ENCODE data around the gene NPM1.

GRCh38 chr5:171453988-171454387, 66.3 kb downstream of the NPM1 start:
- no peak for TF ChIP-seq EP300 (IDR thresholded peaks at IDR 0.05)
- TF ChIP-seq, protein P1, sequence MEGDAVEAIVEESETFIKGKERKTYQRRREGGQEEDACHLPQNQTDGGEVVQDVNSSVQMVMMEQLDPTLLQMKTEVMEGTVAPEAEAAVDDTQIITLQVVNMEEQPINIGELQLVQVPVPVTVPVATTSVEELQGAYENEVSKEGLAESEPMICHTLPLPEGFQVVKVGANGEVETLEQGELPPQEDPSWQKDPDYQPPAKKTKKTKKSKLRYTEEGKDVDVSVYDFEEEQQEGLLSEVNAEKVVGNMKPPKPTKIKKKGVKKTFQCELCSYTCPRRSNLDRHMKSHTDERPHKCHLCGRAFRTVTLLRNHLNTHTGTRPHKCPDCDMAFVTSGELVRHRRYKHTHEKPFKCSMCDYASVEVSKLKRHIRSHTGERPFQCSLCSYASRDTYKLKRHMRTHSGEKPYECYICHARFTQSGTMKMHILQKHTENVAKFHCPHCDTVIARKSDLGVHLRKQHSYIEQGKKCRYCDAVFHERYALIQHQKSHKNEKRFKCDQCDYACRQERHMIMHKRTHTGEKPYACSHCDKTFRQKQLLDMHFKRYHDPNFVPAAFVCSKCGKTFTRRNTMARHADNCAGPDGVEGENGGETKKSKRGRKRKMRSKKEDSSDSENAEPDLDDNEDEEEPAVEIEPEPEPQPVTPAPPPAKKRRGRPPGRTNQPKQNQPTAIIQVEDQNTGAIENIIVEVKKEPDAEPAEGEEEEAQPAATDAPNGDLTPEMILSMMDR (IDR thresholded peaks at IDR 0.05), result no peak
